Neural crest cell (in vitro differentiated cells): ENCODE results near the gene PRDX3. TPM values are rescaled to one million over a fixed set of nuclear protein-coding genes. Genes with fewer than 3 reads are reported as not detected.
A peak's percentile ranks its signal among the peaks of the same experiment; 100 is the strongest.

Experiments used
- DNase-seq: peaks from one replicate; pipeline ENCODE4 v3.0.0; 2021; ENCODE audit warnings: low read depth, mixed read lengths, low spot score
- H3K27ac Mint-ChIP-seq: one replicate; pipeline ENCODE4 v1.8.0; 2021; ENCODE audit warnings: mild to moderate bottlenecking, mixed read lengths; ENCODE audit not compliant: unreplicated experiment
- H3K27me3 Mint-ChIP-seq: 2 replicates; pipeline ENCODE4 v1.8.0; 2021; ENCODE audit warnings: low read depth, mild to moderate bottlenecking, mixed read lengths
- H3K36me3 Mint-ChIP-seq: 2 replicates; pipeline ENCODE4 v1.8.0; 2021; ENCODE audit warnings: low read depth, mild to moderate bottlenecking, mixed read lengths
- H3K4me1 Mint-ChIP-seq: 2 replicates; pipeline ENCODE4 v1.8.0; 2021; ENCODE audit warnings: mixed read lengths
- H3K4me3 Mint-ChIP-seq: one replicate; pipeline ENCODE4 v1.8.0; 2021; ENCODE audit warnings: mild to moderate bottlenecking, mixed read lengths
- H3K9me3 Mint-ChIP-seq: 2 replicates; pipeline ENCODE4 v1.8.0; 2021; ENCODE audit warnings: mixed read lengths
- CTCF ChIP-seq: fragments of 200-600 bp; sonication (generic); conservative IDR thresholded peaks from 2 replicates; pipeline ENCODE4 v1.5.0; 2021; ENCODE audit warnings: antibody characterized with exemption, mild to moderate bottlenecking
- long read RNA-seq: library from polyadenylated mRNA; unstranded; transcript quantifications from one replicate; pipeline ENCODE4 v2.0.0, GENCODE V29; 2020
- total RNA-seq: library from RNA; stranded (reverse); gene quantifications from 2 replicates; pipeline ENCODE4 v1.2.1, GENCODE V29; 2021

Gene PRDX3
- 144 and 147 TPM in 2 replicates for total RNA-seq
- long read RNA-seq, transcript PRDX3-201 (7 exons, 1,591 nt), result major isoform, 268 of 295 reads
- long read RNA-seq, transcript PRDX3-203 (2 exons, 2,277 nt), result minor isoform, 7 of 295 reads
- long read RNA-seq, partial matches to known transcripts, result 14 of 295 reads
- long read RNA-seq, other reads (novel, unspliced or antisense), result 6 of 295 reads

- Mint-ChIP-seq H3K9me3 (no peaks in the 10 kb centered on the region), H3K4me3 (peak within 1 kb of the TSS; percentile 99), H3K27ac (peak within 1 kb of the TSS; percentile 100), H3K36me3 (peaks cover 9% of the 10 kb centered on the region), H3K27me3 (no peaks in the 10 kb centered on the region), H3K4me1 (peaks cover 35% of the 10 kb centered on the region)
- DNase-seq, result peak; percentile 94
- peak; percentile 20 for TF ChIP-seq CTCF
These were observed at the start of gene PRDX3 for GRCh38 chr10:119178372-119179119. TSS of gene PRDX3 (minus strand) at chr10:119178812. CDS start at chr10:119178790, 22 bp downstream.

- TF ChIP-seq CTCF, result no peak
- H3K4me3 Mint-ChIP-seq, result no peak overlapping the region
- DNase-seq, result no peak
- peaks cover 7% of the 10 kb centered on the region for H3K36me3 Mint-ChIP-seq
- H3K27ac Mint-ChIP-seq, result no peak overlapping the region
- H3K9me3 Mint-ChIP-seq, result peaks cover 5% of the 10 kb centered on the region
- no peaks in the 10 kb centered on the region for H3K27me3 Mint-ChIP-seq
- H3K4me1 Mint-ChIP-seq, result peaks cover 4% of the 10 kb centered on the region
These were observed 49.2 kb upstream of the PRDX3 start for GRCh38 chr10:119227825-119228224.

- Mint-ChIP-seq H3K27me3 (no peaks in the 10 kb centered on the region), H3K36me3 (peaks cover 3% of the 10 kb centered on the region), H3K9me3 (no peaks in the 10 kb centered on the region), H3K4me3 (no peak overlapping the region), H3K4me1 (peaks cover 19% of the 10 kb centered on the region), H3K27ac (no peak overlapping the region)
- no peak for TF ChIP-seq CTCF
- no peak for DNase-seq
These were observed 46.6 kb upstream of the PRDX3 start for GRCh38 chr10:119225083-119225658.

GRCh38 chr10:119222966-119223386 is 44.4 kb upstream of the PRDX3 start:
- Mint-ChIP-seq H3K4me1 (peaks cover 19% of the 10 kb centered on the region), H3K4me3 (no peak overlapping the region), H3K36me3 (no peaks in the 10 kb centered on the region), H3K27ac (no peak overlapping the region), H3K27me3 (no peaks in the 10 kb centered on the region), H3K9me3 (no peaks in the 10 kb centered on the region)
- DNase-seq, result no peak
- no peak for TF ChIP-seq CTCF

- peaks cover 19% of the 10 kb centered on the region for H3K4me1 Mint-ChIP-seq
- no peak for TF ChIP-seq CTCF
- DNase-seq, result no peak
- H3K27me3 Mint-ChIP-seq, result no peaks in the 10 kb centered on the region
- no peak overlapping the region for H3K4me3 Mint-ChIP-seq
- H3K9me3 Mint-ChIP-seq, result no peaks in the 10 kb centered on the region
- no peak overlapping the region for H3K27ac Mint-ChIP-seq
- H3K36me3 Mint-ChIP-seq, result no peaks in the 10 kb centered on the region
These were observed 43.9 kb upstream of the PRDX3 start for GRCh38 chr10:119222537-119222936.
